Prostate gland (tissue), 2 donors: Measurements from ENCODE around the gene ITSN1. TPM values are rescaled to one million over a fixed set of nuclear protein-coding genes. Genes with fewer than 3 reads are reported as not detected.

Experiments used
- DNase-seq: peaks from one replicate; pipeline ENCODE4 v3.0.0-alpha.2; 2019; ENCODE audit warnings: low spot score
- H3K27ac ChIP-seq, 2 donors: fragments of 200-600 bp; sonication (generic); 2 replicates each; pipeline ENCODE4 v1.5.1; 2017 to 2019
- H3K27me3 ChIP-seq: fragments of 200-600 bp; sonication (generic); replicated peaks from 2 replicates; pipeline ENCODE4 v1.5.1; 2019; ENCODE audit not compliant: insufficient read depth
- H3K36me3 ChIP-seq, 2 donors: fragments of 200-600 bp; sonication (generic); 1 replicate in 1 of 2; 2 replicates in 1 of 2; pipeline versions ENCODE4 v1.5.1 to v1.8.1; 2017 to 2019
- H3K4me1 ChIP-seq: fragments of 200-600 bp; sonication (generic); replicated peaks from 2 replicates; pipeline ENCODE4 v1.5.1; 2019
- H3K4me3 ChIP-seq, 2 donors: fragments of 200-600 bp; sonication (generic); 2 replicates each; pipeline ENCODE4 v1.5.1; 2017 to 2019
- H3K9me3 ChIP-seq: fragments of 200-600 bp; sonication (generic); 2 replicates; pipeline ENCODE4 v1.5.1; 2017
- CTCF ChIP-seq, 4 experiments: fragments of 200-600 bp in 2 of 4; fragments of 450-650 bp in 2 of 4; sonication (generic) in 2 of 4; IDR thresholded peaks; 1 replicate in 3 of 4; 2 replicates in 1 of 4; pipeline ENCODE4 v1.5.1; 2016 to 2019; ENCODE audit warnings: antibody characterized with exemption in 4 of 4, mild to moderate bottlenecking in 2 of 4, moderate library complexity in 2 of 4
- POLR2A ChIP-seq: fragments of 450-650 bp; IDR thresholded peaks from one replicate; pipeline ENCODE4 v1.6.1; 2016; ENCODE audit warnings: antibody characterized with exemption, mild to moderate bottlenecking
- POLR2AphosphoS5 ChIP-seq: sonication (generic); formaldehyde crosslinking; IDR thresholded peaks from one replicate; pipeline ENCODE4 v1.6.1; 2017; ENCODE audit warnings: antibody characterized with exemption
- WGBS: methylation state at CpG from one replicate; pipeline ENCODE4 v1.1.5; 2018; 5-methylcytosine and 5-hydroxymethylcytosine counted together
- intact Hi-C: fragments of 100-400 bp; cut with DNase I; formaldehyde crosslinking; loops from one replicate; pipeline ENCODE4 v1.14.2; 2022
- total RNA-seq, 2 donors: library from RNA; depleted of rRNA; stranded (reverse); fragments of >200 nt; gene quantifications; one replicate each; pipeline ENCODE4 v1.1.0, GENCODE V29; 2016

ITSN1 gene
- total RNA-seq, 2 donors from 2014 or later = 14.8 to 44.9 TPM

- intact Hi-C loops = no loop called here
- TF ChIP-seq POLR2A = no peak
- TF ChIP-seq POLR2AphosphoS5 = no peak
- TF ChIP-seq CTCF (IDR thresholded peaks at IDR 0.05) = no peak
- Histone ChIP-seq H3K27ac (no peak overlapping the region), H3K4me1 (no peaks in the 10 kb centered on the region), H3K27me3 (no peaks in the 10 kb centered on the region), H3K9me3 (no peaks in the 10 kb centered on the region), H3K4me3 (no peak overlapping the region), H3K36me3 (no peaks in the 10 kb centered on the region)
- no peak for DNase-seq
- 98% methylated on average over 9 of the region's 9 CpGs for WGBS
Measured at GRCh38 chr21:33677450-33677849, 35.1 kb downstream of the ITSN1 start.

- no peaks in the 10 kb centered on the region for H3K4me1 ChIP-seq
- DNase-seq = no peak
- H3K9me3 ChIP-seq = no peaks in the 10 kb centered on the region
- H3K36me3 ChIP-seq = no peaks in the 10 kb centered on the region
- no peaks in the 10 kb centered on the region for H3K27me3 ChIP-seq
- intact Hi-C loops = no loop called here
- H3K4me3 ChIP-seq = no peak overlapping the region
- TF ChIP-seq POLR2A = no peak
- TF ChIP-seq POLR2AphosphoS5 = no peak
- TF ChIP-seq CTCF (IDR thresholded peaks at IDR 0.05) = no peak
- H3K27ac ChIP-seq = no peak overlapping the region
- WGBS = 90% methylated on average over 6 of the region's 6 CpGs
Measured at GRCh38 chr21:33680870-33681269, 38.6 kb downstream of the ITSN1 start.

GRCh38 chr21:33682992-33683627, 40.8 kb downstream of the ITSN1 start:
- H3K4me3 ChIP-seq = no peak overlapping the region
- intact Hi-C loops = no loop called here
- TF ChIP-seq CTCF (IDR thresholded peaks at IDR 0.05) = no peak
- no peak for TF ChIP-seq POLR2A
- no peak for TF ChIP-seq POLR2AphosphoS5
- 70% methylated on average over 4 of the region's 4 CpGs for WGBS
- no peak overlapping the region for H3K27ac ChIP-seq
- no peaks in the 10 kb centered on the region for H3K27me3 ChIP-seq
- DNase-seq = no peak
- H3K36me3 ChIP-seq = no peaks in the 10 kb centered on the region
- H3K4me1 ChIP-seq = no peaks in the 10 kb centered on the region
- no peaks in the 10 kb centered on the region for H3K9me3 ChIP-seq

- Histone ChIP-seq H3K9me3 (no peaks in the 10 kb centered on the region), H3K36me3 (no peaks in the 10 kb centered on the region), H3K4me3 (no peak overlapping the region), H3K27ac (no peak overlapping the region), H3K4me1 (no peaks in the 10 kb centered on the region), H3K27me3 (no peaks in the 10 kb centered on the region)
- no peak for TF ChIP-seq CTCF (IDR thresholded peaks at IDR 0.05)
- no peak for TF ChIP-seq POLR2AphosphoS5
- no peak for TF ChIP-seq POLR2A
- intact Hi-C loops = no loop called here
- 55% methylated on average over 2 of the region's 2 CpGs for WGBS
- no peak for DNase-seq
Measured at GRCh38 chr21:33684068-33684467, 41.8 kb downstream of the ITSN1 start.

GRCh38 chr21:33684923-33685560, 42.7 kb downstream of the ITSN1 start:
- DNase-seq = no peak
- no peaks in the 10 kb centered on the region for H3K9me3 ChIP-seq
- no peak for TF ChIP-seq POLR2AphosphoS5
- no peak for TF ChIP-seq POLR2A
- TF ChIP-seq CTCF (IDR thresholded peaks at IDR 0.05) = no peak
- WGBS = 30% methylated on average over 5 of the region's 5 CpGs
- intact Hi-C loops = no loop called here
- no peaks in the 10 kb centered on the region for H3K36me3 ChIP-seq
- H3K4me1 ChIP-seq = no peaks in the 10 kb centered on the region
- H3K27ac ChIP-seq = no peak overlapping the region
- no peaks in the 10 kb centered on the region for H3K27me3 ChIP-seq
- no peak overlapping the region for H3K4me3 ChIP-seq
